NOMO-1 treated with DMSO at 0.1 percent for 48 hours (cell line): ENCODE data around the gene BCAS2.
A peak's percentile ranks its signal among the peaks of the same experiment; 100 is the strongest.
"Not testable (repeated sequence)": the region's sequence is repeated elsewhere in the genome, so short reads cannot be mapped to it uniquely, and the experiment has no call there.

ENCODE experiments used
- DNase-seq: peaks from one replicate; lab custom pipeline; 2025; ENCODE audit not compliant: unreplicated experiment; lab: John Stamatoyannopoulos, UW

Gene BCAS2

GRCh38 chr1:114581335-114582287 lies at the start of gene BCAS2:
TSS of gene BCAS2 (minus strand) at chr1:114581615. CDS start at chr1:114581591, 24 bp downstream.
- peak; percentile 98 for DNase-seq

- DNase-seq = no peak
These were observed 45.7 kb upstream of the BCAS2 start for GRCh38 chr1:114627107-114627506.

GRCh38 chr1:114623364-114623763 lies 41.9 kb upstream of the BCAS2 start:
- DNase-seq = no peak

- no peak for DNase-seq
These were observed 39.0 kb upstream of the BCAS2 start for GRCh38 chr1:114620419-114620818.

- DNase-seq = no peak
These were observed 37.2 kb upstream of the BCAS2 start for GRCh38 chr1:114618606-114619005.

- DNase-seq = no peak
These were observed 29.3 kb upstream of the BCAS2 start for GRCh38 chr1:114610546-114611245.

GRCh38 chr1:114609826-114610225 lies 28.4 kb upstream of the BCAS2 start:
- no peak for DNase-seq

GRCh38 chr1:114609026-114609425 lies 27.6 kb upstream of the BCAS2 start:
- DNase-seq = no peak

GRCh38 chr1:114607223-114607622 lies 25.8 kb upstream of the BCAS2 start:
- no peak for DNase-seq

- DNase-seq = no peak
These were observed 16.5 kb upstream of the BCAS2 start for GRCh38 chr1:114597949-114598348.

GRCh38 chr1:114595602-114596001 lies 14.2 kb upstream of the BCAS2 start:
- DNase-seq = no peak

GRCh38 chr1:114594046-114594445 lies 12.6 kb upstream of the BCAS2 start:
- no peak for DNase-seq

- DNase-seq = no peak
These were observed 7.7 kb upstream of the BCAS2 start for GRCh38 chr1:114589122-114589521.

- no peak for DNase-seq
These were observed 6.8 kb upstream of the BCAS2 start for GRCh38 chr1:114588196-114588689.

GRCh38 chr1:114587203-114587991 lies 6.0 kb upstream of the BCAS2 start:
- DNase-seq = no peak

GRCh38 chr1:114586513-114587047 lies 5.2 kb upstream of the BCAS2 start:
- DNase-seq = no peak

- DNase-seq = no peak
These were observed 3.8 kb upstream of the BCAS2 start for GRCh38 chr1:114585231-114585630.

- no peak for DNase-seq
These were observed 7.0 kb downstream of the BCAS2 start for GRCh38 chr1:114574365-114574764.

- no peak for DNase-seq
These were observed 17.3 kb downstream of the BCAS2 start for GRCh38 chr1:114564141-114564540.

- DNase-seq = not testable (repeated sequence)
These were observed 18.4 kb downstream of the BCAS2 start for GRCh38 chr1:114562978-114563510.

- DNase-seq = peak; percentile 70
These were observed 20.1 kb downstream of the BCAS2 start for GRCh38 chr1:114561333-114561732.
